HAP-1 (cell line): ENCODE measurements around the gene MMP15.
"Not testable (repeated sequence)": the region's sequence is repeated elsewhere in the genome, so short reads cannot be mapped to it uniquely, and the experiment has no call there.

Experiments
- DNase-seq, 2 experiments: peaks; one replicate each; pipeline ENCODE4 v3.0.0-alpha.2; 2016 to 2020; ENCODE audit warnings: low spot score in 2 of 2
- H3K27me3 ChIP-seq: fragments of 250-450 bp; sonication (Bioruptor Pico); 2 replicates; pipeline ENCODE4 v1.5.1; 2020; ENCODE audit warnings: low read depth, mild to moderate bottlenecking, moderate library complexity
- H3K36me3 ChIP-seq: fragments of 250-450 bp; sonication (Bioruptor Pico); replicated peaks from 2 replicates; pipeline ENCODE4 v1.5.1; 2020; ENCODE audit warnings: mild to moderate bottlenecking
- H3K4me1 ChIP-seq: fragments of 250-450 bp; sonication (Bioruptor Pico); 2 replicates; pipeline ENCODE4 v1.5.1; 2020; ENCODE audit warnings: mild to moderate bottlenecking
- H3K4me3 ChIP-seq: fragments of 250-450 bp; sonication (Bioruptor Pico); 2 replicates; pipeline ENCODE4 v1.5.1; 2020; ENCODE audit warnings: mild to moderate bottlenecking, moderate library complexity
- H3K9me3 ChIP-seq: fragments of 250-450 bp; sonication (Bioruptor Pico); 2 replicates; pipeline ENCODE4 v1.5.1; 2020; ENCODE audit warnings: mild to moderate bottlenecking, moderate library complexity
- in situ Hi-C: fragments of 300-500 bp; cut with MboI; formaldehyde crosslinking; loops from 3 replicates; pipeline ENCODE4 v1.14.3; 2020; ENCODE audit warnings: low sequenced_read_pairs, inconsistent platforms, mixed read lengths

MMP15 gene

DNA sequence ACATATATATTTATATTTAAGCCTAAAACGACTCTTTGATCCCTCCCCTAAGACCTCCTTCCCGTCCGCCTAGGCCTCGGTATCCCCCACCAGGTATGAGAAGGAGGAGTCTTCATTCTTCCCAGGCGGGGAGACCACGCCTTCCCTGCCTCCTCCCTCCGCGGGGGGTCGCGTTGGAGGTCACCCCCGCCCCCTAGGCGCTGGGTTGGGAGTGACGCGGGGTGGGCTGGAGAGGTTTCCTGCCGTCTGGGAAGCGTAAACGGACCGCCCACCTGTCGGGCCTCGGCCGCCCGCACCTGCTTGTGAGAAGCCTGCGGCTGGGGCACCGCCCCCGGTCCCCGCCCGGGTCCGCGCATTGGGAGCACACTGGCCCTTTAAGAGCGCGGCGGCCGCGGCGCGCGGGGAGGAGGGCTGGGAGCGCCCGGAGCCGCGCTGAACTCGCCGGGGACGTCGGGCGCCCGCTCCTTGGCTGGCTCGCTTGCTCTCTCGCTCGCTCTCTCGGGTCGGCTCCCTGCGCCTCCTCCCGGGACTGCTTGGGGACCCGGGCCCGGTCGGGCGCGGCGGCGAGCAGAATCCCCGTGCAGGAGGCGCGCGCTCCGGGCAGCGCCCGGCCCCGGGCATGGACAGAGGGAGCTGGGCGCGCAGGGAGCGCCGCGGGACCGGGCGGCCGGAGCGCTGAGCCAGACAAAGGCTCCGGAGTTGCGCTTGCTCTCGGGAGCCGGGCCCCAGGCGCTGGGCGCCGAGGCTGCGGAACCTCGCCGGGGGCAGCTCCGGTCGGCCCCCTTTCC lies at the start of gene MMP15:
Gene MMP15 (plus strand): TSS at position 404 of the 788 bp plus-strand sequence. CDS start 597 bp downstream, outside the sequence.
- peak; percentile 53 to 84 for DNase-seq
- H3K9me3 ChIP-seq = no peaks in the 10 kb centered on the region
- in situ Hi-C loops = loop anchor here (10.0 kb wide), 1 partner anchor 99 kb away; the partner anchor contains the start of gene CFAP20
- peaks cover 3% of the 10 kb centered on the region; the same call in 1 of the 2 replicates for H3K4me1 ChIP-seq
- H3K36me3 ChIP-seq = no peaks in the 10 kb centered on the region
- peak within 1 kb of the TSS; percentile 52 for H3K4me3 ChIP-seq
- H3K27me3 ChIP-seq = no peaks in the 10 kb centered on the region

DNA sequence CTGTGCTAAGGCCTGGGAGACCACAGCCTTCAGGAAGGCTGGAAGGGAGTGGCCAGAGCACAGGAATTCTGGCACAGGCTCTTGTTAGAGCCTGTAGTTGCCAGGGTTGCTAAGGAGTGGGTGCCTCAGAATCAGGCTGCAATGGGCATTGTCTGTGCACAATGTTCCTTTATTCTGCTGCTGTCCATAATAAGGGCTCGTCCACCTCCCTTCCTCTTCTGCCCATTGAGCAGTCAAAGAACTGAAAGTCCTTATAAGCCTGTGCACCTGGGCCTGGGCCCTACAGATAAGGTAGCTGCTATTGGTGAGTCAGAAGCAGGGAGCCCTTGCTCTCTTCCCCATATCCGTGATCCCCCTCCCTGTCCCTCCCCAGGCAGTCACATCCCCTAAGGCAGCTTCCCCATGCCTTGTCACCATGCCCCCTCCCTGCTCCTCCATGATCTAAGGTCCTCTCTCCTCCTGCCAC lies 49.2 kb upstream of the MMP15 start:
- H3K4me1 ChIP-seq = no peaks in the 10 kb centered on the region
- in situ Hi-C loops = no loop called here
- H3K4me3 ChIP-seq = no peak overlapping the region
- no peaks in the 10 kb centered on the region for H3K9me3 ChIP-seq
- H3K36me3 ChIP-seq = no peaks in the 10 kb centered on the region
- DNase-seq = peak in 1 of 2 experiments; percentile 18
- H3K27me3 ChIP-seq = no peaks in the 10 kb centered on the region

DNA sequence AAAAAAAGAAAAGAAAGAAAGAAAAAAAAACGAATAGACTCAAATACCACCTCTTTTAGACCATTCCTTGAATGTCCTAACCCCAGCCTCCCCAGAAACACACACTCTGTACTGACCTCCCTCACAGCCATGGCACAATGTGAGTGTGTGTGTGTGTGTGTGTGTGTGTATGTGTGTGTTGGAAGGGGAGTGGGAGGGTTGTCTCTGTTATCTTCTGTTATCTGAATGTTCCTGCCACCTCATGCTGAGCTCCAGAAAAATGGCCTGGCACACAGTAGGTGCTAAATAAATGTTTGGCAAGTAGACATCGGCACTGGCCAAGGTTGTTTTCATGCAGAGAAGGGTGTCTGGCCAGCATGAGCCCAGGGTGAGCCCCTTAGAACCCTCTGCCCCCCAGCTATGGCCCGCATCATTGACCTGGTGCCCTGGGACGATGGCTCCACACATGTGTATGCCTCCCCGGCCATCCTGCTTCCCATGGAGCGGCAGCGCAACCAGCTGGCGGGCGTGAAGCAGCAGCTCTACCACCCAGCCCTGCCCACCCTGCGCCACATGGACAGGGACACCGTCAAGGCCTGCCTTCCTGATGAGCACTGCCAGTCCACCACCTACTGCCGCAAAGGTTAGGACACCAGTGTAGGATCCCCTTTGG lies 48.0 kb upstream of the MMP15 start:
- no peaks in the 10 kb centered on the region for H3K9me3 ChIP-seq
- H3K27me3 ChIP-seq = no peaks in the 10 kb centered on the region
- H3K36me3 ChIP-seq = no peaks in the 10 kb centered on the region
- in situ Hi-C loops = no loop called here
- no peaks in the 10 kb centered on the region for H3K4me1 ChIP-seq
- DNase-seq = no peak
- no peak overlapping the region for H3K4me3 ChIP-seq

DNA sequence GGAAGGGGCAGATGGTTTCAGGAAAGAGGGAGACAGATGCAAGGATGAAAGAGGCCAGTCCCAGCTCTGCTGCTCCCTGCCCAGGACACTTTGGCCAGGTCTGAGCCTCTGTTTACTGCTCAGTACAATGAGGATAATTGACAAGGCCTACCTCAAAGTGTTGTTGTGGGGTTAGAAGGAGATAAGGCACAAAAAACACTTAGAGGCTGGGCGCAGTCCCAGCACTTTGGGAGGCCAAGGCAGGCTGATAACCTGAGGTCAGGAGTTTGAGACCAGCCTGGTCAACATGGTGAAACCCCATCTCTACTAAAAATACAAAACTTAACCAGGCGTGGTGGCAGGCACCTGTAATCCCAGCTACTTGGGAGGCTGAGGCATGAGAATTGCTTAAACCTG lies 47.5 kb upstream of the MMP15 start:
- H3K27me3 ChIP-seq, in situ Hi-C loops, H3K4me1 ChIP-seq, H3K4me3 ChIP-seq, H3K9me3 ChIP-seq, H3K36me3 ChIP-seq, DNase-seq: not testable (repeated sequence)

DNA sequence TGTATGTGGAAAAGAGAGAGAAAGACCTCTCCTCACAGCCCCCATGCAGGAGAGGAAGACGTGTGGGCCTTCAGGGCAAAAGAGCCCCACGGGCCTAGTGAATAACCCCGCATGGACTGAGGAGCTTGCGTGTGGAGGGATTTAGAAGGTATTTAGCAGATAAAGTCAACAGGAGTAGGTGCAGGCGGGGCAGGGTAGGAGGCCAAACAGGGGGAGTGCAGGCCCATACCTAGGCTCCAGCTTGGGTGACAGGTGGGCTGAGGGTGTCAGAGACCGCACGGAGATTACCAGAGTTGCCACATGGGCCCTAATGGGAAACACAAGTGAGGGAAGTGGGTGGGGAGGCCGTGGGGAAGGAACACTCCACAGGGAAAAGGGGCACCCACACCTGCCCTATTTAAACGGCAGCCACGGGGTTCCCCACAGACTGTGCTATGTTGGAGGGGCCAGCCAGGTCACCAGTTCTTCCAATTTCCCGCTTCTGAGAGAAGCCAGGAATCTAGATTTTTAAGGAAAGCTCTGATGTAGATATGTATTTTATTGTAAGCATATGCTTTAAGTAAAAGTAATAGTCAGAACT lies 46.5 kb upstream of the MMP15 start:
- H3K9me3 ChIP-seq = no peaks in the 10 kb centered on the region
- in situ Hi-C loops = no loop called here
- DNase-seq = no peak

GRCh38 chr16:57981636-57982035 lies 43.9 kb upstream of the MMP15 start:
- H3K27me3 ChIP-seq = no peaks in the 10 kb centered on the region
- in situ Hi-C loops = no loop called here
- no peak for DNase-seq

More for the DNA sequence above, 46.5 kb upstream of the MMP15 start:
- Histone ChIP-seq H3K27me3 (no peaks in the 10 kb centered on the region), H3K4me3 (no peak overlapping the region), H3K36me3 (no peaks in the 10 kb centered on the region), H3K4me1 (no peaks in the 10 kb centered on the region)

DNA sequence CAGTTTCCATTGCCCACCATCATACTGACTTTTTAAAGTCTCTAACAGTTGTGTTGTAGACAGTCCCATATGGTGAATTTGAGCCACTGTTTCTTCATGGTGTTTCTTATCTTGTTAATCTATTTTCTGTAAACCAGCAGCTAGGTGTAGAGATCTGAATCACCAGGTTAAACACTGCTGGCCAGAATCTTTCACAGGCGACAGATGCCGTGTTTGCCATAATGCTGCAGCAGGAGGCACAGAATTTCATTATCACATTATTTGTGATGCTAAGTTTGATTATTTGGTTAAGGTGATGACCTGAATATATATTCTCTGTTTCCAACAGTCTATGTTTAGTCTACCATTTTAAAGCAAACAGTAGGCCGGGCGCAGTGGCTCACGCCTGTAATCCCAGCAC lies 43.2 kb upstream of the MMP15 start:
- no peak for DNase-seq
- H3K9me3 ChIP-seq = no peaks in the 10 kb centered on the region
- H3K27me3 ChIP-seq = no peaks in the 10 kb centered on the region
- in situ Hi-C loops = no loop called here
- no peak overlapping the region for H3K4me3 ChIP-seq
- peaks cover 5% of the 10 kb centered on the region for H3K4me1 ChIP-seq
- no peaks in the 10 kb centered on the region for H3K36me3 ChIP-seq

More at GRCh38 chr16:57981636-57982035, 43.9 kb upstream of the MMP15 start:
- H3K9me3 ChIP-seq = no peaks in the 10 kb centered on the region
- H3K4me3 ChIP-seq = no peak overlapping the region
- peaks cover 5% of the 10 kb centered on the region for H3K4me1 ChIP-seq
- H3K36me3 ChIP-seq = no peaks in the 10 kb centered on the region

GRCh38 chr16:57984443-57985203 lies 40.9 kb upstream of the MMP15 start:
- no peaks in the 10 kb centered on the region for H3K36me3 ChIP-seq
- peaks cover 5% of the 10 kb centered on the region for H3K4me1 ChIP-seq
- no peaks in the 10 kb centered on the region for H3K9me3 ChIP-seq
- in situ Hi-C loops = no loop called here
- peak overlapping the region; percentile 50 for H3K4me3 ChIP-seq
- peak; percentile 93 to 98 for DNase-seq
- no peaks in the 10 kb centered on the region for H3K27me3 ChIP-seq

DNA sequence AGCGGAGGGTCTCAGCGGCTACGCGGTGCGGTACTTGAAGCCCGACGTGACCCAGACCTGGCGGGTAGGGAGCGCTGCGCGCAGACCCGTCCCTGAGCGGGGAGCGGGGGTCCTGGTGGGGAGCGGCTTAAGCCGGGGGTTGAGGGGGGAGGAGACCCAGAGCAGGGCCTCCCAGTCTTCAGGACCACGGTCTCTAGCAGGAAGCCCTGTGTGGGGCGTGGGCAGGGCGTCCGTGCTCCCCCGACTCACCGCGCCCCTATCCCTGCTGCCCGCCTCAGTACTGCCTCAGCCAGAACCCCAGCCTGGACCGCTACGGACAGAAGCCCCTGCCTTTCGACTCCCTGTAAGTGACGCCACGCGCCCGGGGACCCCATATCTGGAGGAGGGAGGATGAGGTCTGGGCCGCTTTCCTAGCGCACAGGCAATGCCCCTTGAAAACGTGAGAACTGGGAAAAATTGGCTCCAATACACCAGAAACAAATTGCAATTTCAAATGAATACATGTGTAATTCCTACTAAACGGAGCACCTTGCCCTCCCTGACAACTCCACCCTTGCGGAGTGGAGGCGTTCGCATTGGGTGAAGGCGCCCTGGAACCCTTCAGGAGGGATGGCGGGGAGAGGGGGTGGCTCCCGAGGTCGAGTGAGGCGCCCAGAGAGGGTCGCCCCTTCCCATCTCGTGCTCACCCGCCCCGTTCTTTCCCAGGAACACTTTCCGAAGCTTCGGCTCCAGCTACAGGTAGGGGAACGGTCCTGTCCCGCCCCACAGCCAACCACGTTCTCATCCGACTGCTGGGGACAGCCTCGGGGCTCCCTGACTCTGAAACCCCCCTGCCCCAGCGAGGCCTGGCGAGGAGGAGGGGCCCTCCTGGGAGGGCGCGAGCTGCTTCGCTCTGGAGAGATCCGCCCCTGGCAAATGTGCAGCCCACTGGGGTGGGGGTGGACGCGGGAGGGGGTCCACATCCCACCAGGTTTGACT lies 40.1 kb upstream of the MMP15 start:
- Histone ChIP-seq H3K36me3 (no peaks in the 10 kb centered on the region), H3K9me3 (no peaks in the 10 kb centered on the region), H3K4me3 (peak overlapping the region; percentile 50), H3K4me1 (peaks cover 5% of the 10 kb centered on the region), H3K27me3 (no peaks in the 10 kb centered on the region)
- DNase-seq = no peak
- in situ Hi-C loops = no loop called here

DNA sequence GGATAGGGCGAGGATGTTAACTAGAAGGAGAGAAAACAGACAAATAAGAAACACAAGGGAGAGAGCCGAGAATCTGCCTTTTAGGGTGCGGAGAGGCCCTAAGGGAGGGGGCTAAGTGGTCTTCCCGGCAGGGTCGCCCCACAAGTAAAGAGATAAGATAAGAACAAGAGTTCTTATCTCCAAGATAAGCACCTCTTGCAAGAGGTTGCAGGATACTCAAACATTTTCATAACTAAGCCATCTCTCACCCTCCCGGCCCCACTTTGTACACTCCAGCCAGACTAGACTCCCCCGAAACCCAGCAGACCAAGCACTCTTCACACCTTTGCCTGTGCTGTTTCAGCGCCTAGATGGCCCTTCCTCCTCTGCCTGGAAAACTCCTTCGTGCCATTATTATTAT lies 39.4 kb upstream of the MMP15 start:
- H3K9me3 ChIP-seq = no peaks in the 10 kb centered on the region
- no peaks in the 10 kb centered on the region for H3K27me3 ChIP-seq
- H3K36me3 ChIP-seq = no peaks in the 10 kb centered on the region
- in situ Hi-C loops = no loop called here
- H3K4me3 ChIP-seq = no peak overlapping the region
- H3K4me1 ChIP-seq = peaks cover 5% of the 10 kb centered on the region
- no peak for DNase-seq

DNA sequence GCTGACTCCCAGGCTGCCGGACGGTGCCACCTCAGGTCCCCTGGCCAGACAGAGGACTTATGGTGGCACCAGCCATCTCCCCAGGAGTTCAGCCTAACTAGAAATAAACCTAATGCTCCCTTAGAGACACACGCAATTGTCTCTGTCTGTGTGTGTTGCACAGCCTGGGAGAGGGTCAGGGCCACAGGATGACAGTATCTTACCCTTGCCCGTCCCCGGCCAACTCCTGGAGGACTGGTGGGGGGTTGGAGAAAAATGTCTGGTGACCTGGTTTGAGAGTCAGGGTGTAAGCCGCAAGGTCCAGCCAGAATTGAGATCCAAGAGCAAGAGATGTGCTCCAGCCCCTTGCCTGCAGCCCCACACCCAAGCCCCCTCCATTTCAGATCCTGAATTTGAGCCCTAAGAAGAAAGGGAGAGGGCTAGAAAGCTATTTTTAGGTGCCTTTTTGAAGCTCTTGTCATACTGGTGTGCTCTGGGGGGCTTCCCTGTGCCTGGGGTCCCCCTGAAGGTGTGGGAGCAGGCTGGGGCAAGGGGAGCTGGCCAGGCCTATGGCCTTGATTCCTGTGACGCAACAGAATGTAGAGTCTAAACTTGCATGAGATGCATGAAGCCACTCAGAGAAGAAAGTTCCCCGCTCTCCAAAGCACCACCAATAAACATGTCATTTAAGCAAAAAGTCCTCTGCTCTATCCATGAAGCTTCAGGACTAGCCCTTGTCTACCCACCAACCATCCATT lies 37.9 kb upstream of the MMP15 start:
- no peaks in the 10 kb centered on the region for H3K9me3 ChIP-seq
- H3K4me1 ChIP-seq = peaks cover 5% of the 10 kb centered on the region
- no peak for DNase-seq
- no peaks in the 10 kb centered on the region for H3K27me3 ChIP-seq
- no peaks in the 10 kb centered on the region for H3K36me3 ChIP-seq
- in situ Hi-C loops = no loop called here
- H3K4me3 ChIP-seq = no peak overlapping the region

GRCh38 chr16:57988929-57989328 lies 36.6 kb upstream of the MMP15 start:
- no peak for DNase-seq
- peaks cover 5% of the 10 kb centered on the region for H3K4me1 ChIP-seq
- H3K36me3 ChIP-seq = no peaks in the 10 kb centered on the region
- in situ Hi-C loops = no loop called here
- no peaks in the 10 kb centered on the region for H3K9me3 ChIP-seq
- no peaks in the 10 kb centered on the region for H3K27me3 ChIP-seq
- no peak overlapping the region for H3K4me3 ChIP-seq
